Stimulated activated CD4-positive, alpha-beta T cell treated with anti-CD3 and anti-CD28 coated beads, TNF-alpha, amount 100 ng/mL, for 1 hour (primary cell): Measurements from ENCODE around the gene SEC24C.
"Not testable (repeated sequence)": the region's sequence is repeated elsewhere in the genome, so short reads cannot be mapped to it uniquely, and the experiment has no call there.

Experiments
- DNase-seq, 3 donors: peaks; one replicate each; pipeline ENCODE4 v3.0.0-alpha.2; 2020; ENCODE audit warnings: low read depth in 3 of 3, low spot score in 1 of 3

The SEC24C gene

DNA sequence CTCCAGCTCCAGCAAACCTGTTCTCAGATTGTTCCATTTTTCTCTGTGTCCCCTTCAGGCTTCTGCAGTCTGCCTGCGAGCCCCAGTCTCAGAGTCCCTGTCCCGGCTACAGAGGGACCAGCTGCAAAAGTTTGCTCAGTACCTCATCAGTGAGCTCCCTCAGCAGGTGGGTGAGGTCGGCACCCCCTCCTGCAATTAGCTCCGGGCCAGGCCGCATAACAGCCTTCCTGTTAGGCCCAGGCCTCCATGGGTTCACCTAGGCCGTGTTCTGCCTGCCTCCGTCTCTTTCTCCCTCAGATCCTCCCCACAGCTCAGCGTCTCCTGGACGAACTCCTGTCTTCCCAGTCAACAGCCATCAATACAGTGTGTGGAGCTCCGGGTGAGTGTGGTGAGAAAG lies 45.5 kb downstream of the SEC24C start:
- no peak for DNase-seq

DNA sequence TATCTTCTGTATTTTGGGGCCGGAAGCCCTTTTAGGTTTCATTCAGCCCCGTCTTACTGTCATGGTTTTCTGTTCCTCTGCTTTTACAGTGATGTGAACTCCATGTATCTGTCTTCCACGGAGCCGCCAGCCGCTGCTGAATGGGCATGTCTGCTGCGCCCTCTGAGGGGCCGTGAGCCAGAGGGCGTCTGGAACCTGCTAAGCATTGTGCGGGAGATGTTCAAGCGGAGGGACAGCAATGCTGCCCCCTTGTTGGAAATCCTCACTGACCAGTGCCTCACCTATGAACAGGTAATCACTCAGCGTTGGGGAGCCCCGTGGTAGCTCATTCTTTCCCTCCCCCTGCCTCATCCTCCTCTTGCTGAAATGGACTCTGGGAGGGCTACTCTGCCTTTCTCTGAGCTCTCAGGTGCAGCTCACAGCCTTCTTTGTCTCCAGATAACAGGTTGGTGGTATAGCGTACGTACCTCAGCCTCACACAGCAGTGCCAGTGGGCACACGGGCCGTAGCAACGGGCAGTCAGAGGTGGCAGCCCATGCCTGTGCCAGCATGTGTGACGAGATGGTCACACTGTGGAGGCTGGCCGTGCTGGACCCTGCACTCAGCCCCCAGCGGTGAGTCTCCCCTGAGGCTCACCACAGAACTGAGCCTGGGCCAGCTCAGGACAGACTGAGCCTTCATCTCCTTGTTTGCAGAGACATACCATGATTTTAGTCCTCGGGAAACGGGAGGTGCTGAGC lies 46.9 kb downstream of the SEC24C start:
- no peak for DNase-seq

DNA sequence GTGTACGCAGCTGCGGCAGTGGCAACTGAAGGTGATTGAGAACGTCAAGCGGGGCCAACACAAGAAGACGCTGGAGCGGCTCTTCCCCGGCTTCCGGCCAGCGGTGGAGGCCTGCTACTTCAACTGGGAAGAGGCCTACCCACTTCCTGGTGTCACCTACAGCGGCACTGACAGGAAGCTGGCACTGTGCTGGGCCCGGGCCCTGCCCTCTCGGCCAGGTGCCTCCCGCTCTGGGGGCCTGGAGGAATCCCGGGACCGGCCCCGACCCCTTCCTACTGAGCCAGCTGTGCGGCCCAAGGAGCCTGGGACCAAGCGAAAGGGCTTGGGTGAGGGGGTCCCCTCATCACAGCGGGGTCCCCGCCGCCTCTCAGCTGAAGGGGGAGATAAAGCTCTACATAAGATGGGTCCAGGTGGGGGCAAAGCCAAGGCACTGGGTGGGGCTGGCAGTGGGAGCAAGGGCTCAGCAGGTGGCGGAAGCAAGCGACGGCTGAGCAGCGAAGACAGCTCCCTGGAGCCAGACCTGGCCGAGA lies 47.8 kb downstream of the SEC24C start:
- no peak for DNase-seq

DNA sequence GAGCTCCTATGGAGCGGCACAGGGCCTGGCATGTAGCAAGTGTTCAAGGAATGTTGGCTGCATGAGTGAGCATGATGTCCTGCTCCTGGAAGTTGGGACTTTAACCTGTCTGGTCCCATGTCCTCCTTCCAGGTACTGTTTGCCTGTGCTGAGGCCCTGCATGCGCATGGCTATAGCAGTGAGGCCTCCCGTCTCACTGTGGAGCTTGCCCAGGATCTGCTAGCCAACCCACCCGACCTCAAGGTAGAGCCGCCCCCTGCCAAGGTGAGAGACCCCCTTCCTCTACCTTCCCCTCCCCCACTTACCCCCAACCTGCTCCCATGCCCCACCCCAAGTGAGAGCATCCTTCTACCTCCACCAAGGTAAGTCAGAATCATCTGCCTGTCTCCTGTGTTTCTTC lies 49.3 kb downstream of the SEC24C start:
- DNase-seq: no peak

DNA sequence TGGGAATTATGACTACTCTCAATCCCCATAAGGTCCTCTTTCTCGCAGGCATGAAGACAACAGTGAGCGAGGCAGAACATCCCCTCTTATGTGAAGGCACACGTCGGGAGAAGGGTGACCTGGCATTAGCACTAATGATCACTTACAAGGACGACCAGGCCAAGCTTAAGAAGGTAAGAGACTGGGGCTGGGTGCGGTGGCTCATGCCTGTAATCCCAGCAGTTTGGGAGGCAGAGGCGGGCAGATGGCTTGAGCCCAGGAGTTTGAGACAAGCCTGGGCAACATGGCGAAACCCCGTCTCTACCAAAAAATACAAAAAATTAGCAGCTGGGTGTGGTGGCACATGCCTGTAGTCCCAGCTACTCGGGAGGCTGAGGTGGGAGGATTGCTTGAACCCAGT lies 51.3 kb downstream of the SEC24C start:
- DNase-seq: not testable (repeated sequence)

DNA sequence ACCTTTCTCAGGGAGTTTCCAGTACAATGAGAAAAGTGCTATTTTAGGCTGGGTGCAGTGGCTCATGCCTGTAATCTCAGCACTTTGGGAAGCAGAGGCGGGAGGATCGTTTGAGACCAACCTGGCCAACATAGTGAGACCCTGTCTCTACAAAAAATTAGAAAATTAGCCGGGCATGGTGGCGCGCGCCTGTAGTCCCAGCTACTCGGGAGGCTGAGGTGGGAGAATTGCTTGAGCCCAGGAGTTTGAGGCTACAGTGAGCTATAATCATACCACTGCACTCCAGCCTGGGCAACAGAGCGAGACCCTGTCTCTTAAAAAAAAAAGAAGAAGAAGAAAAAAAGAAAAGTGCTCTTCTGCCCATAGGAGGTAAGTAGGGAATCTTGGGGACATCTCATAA lies 51.9 kb downstream of the SEC24C start:
- not testable (repeated sequence) for DNase-seq

DNA sequence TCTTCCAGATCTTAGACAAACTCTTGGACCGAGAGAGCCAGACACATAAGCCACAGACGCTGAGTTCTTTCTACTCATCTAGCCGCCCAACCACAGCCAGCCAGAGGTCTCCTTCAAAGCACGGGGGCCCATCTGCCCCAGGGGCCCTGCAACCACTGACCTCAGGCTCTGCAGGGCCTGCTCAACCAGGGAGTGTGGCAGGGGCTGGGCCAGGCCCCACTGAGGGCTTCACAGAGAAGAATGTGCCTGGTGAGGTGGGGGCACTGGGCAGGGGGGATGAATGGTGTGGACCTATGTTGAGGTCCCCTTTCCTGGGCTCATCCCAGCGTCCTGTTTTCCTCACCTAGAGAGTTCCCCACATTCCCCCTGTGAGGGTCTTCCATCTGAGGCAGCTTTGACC lies 52.6 kb downstream of the SEC24C start:
- DNase-seq: no peak

DNA sequence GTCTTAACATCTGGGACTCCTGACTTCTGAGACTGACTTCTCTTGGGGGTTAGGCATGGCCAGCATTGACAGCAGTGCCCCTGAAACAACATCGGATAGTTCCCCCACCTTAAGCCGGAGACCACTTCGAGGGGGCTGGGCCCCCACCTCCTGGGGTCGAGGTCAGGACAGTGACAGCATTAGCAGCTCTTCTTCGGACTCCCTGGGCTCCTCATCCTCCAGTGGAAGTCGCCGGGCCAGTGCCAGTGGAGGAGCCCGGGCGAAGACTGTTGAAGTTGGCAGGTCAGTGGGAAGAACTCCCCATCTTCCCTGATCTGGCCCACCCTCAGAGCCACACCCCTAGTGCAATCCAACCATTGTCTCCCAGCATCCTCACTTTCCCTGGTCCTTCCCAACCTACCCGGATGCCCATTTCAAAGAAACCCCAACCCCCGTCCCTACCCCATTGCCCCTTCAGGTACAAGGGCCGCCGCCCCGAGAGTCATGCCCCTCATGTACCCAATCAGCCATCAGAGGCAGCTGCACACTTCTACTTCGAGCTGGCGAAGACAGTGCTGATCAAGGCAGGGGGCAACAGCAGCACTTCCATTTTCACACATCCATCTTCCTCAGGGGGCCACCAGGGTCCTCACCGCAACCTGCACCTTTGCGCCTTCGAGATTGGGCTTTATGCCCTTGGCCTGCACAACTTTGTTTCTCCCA lies 53.3 kb downstream of the SEC24C start:
- DNase-seq: no peak

DNA sequence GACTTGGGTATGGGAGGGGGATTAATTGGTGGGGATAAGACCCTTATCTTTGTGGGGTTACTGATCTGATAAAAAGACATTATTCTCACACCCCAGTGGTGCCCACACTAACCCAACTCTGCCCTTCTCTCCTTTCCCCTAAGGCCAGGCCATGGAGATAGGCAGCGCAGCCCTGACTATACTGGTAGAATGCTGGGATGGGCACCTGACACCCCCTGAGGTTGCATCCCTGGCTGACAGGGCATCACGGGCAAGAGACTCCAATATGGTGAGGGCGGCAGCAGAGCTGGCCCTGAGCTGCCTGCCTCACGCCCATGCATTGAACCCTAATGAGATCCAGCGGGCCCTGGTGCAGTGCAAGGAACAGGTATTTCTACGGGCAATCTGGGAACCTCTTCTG lies 53.9 kb downstream of the SEC24C start:
- no peak for DNase-seq

DNA sequence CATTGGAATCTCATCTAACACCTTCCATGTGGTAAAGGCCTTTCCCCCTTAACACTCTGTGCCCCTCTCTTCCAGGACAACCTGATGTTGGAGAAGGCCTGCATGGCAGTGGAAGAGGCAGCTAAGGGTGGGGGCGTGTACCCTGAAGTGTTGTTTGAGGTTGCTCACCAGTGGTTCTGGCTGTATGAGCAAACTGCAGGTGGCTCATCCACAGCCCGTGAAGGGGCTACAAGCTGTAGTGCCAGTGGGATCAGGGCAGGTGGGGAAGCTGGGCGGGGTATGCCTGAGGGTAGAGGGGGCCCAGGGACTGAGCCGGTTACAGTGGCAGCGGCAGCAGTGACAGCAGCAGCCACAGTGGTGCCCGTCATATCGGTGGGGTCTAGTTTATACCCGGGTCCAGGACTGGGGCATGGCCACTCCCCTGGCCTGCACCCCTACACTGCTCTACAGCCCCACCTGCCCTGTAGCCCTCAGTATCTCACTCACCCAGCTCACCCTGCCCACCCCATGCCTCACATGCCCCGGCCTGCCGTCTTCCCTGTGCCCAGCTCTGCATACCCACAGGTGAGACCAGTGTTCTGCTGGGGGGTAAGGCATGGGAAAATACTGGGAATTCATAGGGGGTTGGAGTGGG lies 54.9 kb downstream of the SEC24C start:
- DNase-seq: no peak

DNA sequence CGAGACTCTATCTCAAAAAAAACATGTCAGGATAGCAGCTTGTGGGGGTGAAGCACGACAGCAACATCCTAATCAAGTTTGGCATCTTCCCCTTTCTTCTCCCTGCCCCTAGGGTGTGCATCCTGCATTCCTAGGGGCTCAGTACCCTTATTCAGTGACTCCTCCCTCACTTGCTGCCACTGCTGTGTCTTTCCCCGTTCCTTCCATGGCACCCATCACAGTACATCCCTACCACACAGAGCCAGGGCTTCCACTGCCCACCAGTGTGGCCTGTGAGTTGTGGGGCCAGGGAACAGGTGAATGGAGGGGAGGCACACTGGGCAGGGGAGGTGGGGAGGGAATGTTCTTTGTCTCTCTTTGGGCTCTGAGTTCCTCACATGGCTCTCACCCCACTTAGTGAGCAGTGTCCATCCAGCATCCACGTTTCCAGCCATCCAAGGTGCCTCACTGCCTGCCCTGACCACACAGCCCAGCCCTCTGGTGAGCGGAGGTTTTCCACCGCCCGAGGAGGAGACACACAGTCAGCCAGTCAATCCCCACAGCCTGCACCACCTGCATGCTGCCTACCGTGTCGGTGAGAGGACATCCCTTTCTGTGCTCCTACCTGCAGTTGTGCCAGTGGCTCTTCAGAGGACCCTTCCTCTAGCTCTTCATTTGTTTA lies 55.9 kb downstream of the SEC24C start:
- no peak for DNase-seq

DNA sequence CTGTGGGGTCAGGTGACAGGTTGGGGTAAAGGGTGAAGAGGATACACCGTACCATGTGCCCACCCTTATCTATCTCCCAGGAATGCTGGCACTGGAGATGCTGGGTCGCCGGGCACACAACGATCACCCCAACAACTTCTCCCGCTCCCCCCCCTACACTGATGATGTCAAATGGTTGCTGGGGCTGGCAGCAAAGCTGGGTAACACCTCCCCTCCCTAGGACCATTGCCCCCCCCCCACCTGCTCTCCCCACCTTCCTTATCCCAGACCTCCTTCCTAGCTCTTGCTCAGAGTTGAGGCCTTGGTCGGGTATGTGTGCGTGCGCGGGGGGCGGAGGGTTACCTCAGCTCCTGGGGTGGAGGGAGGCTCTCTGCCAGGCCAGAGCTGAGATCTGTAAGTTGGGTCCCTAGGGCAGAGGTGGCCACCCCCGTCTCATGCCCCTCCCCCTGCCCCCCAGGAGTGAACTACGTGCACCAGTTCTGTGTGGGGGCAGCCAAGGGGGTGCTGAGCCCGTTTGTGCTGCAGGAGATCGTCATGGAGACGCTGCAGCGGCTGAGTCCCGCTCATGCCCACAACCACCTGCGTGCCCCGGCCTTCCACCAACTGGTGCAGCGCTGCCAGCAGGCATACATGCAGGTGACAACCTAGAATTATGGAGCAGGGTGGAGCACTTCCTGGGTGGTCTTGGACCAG lies 56.5 kb downstream of the SEC24C start:
- no peak for DNase-seq

DNA sequence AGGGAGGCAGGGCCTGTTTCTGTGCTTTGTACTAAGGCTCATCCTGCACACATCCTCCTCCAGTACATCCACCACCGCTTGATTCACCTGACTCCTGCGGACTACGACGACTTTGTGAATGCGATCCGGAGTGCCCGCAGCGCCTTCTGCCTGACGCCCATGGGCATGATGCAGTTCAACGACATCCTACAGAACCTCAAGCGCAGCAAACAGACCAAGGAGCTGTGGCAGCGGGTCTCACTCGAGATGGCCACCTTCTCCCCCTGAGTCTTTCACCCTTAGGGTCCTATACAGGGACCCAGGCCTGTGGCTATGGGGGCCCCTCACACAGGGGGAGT lies 57.0 kb downstream of the SEC24C start:
- DNase-seq: no peak

DNA sequence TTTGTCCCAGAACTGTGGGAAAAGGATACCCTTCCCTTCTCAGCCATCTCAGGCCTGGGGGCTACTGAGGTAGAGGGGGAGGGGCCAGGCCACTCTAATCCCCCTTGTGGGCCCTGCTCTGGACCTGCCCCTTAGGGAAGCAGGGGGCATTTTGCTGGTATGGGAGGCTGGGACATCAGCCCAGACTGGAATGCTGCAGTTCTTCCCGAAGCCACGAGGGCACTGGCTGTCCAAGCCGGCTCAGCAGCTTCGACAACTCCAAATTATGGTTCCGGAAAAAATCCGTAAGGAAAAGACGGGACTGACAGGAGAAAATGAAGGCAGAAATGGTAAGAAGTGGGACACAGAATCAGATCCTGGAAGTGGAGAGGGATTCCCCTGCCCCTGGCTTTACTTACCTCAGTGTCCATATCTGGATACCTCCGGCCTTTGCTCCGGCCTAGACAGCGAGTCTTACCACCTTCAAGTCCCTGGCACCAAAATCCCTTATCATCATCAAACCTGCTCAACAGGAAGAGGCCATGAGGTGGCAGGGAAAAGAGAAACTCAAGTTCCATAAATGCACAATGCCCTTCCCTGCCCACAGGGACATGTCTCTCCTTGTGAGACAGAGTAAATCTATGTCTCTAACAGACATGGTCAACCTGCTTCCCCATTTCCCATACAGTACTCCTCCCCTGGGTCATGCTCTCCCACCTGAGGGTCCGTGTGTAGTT lies 58.3 kb downstream of the SEC24C start:
- DNase-seq: no peak

DNA sequence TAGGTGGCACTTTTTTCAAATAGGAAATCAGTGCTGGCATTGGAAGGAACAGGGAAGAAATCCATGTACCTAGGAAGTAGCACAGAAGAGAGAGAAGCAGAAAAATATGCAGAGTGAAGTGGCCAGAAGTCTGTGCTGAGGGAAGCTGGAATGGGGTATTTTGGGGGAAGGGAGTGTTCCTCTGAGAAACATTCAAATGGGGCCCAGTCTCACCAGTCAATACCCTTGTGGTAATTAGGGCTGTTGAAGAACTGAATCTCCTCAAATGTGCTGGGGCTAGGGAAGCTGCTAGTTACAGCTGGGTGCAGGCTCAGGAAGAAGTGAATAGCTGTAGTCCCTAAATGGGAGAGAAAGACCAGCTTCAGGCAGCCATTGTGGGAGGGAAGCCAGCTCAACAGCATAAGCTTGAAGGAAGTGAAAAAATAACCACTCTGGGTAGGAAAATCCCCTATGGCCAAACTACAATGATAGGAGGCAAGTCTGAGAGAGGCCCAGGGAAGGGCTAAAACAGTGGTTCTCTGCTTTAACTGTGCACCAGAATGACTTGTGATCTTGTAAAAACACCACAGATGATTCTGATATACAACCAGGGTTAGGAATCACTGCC lies 59.6 kb downstream of the SEC24C start:
- no peak for DNase-seq

DNA sequence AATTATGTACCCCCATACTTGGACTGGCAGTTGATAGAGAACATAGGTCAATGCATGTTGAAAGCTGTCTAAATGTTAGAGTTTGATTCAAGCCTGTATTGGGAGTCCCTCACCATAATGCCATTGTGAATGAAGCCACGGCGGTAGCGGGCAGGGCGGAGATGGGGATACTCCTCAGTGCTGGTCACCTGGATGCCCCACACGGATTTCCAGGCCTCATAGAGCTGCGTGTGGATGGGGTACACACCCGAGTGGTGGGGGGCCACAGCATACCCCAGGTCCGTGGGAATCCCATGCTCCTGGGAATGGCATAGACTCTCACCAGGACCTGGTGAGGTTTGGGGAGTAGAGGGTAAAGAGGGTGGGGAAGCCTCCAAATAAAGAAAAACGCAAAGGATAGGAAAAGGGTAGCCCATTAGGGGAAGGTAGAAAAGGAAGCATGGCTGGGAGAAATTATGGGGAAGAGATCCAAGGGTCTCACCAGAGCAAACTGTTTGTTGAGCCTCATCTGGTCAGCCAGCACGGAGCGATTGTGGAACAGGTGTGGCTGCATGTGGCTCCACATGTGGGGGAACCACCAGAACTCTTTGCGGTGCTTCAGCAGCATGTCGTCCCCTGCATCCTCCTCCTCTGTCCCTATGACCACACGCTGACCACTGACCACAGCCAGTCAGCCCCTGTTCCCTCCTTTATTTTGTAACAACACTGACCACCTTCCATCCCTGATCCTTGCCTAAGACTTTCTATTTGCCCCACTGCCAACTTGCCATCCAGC lies 62.2 kb downstream of the SEC24C start:
- DNase-seq: no peak

DNA sequence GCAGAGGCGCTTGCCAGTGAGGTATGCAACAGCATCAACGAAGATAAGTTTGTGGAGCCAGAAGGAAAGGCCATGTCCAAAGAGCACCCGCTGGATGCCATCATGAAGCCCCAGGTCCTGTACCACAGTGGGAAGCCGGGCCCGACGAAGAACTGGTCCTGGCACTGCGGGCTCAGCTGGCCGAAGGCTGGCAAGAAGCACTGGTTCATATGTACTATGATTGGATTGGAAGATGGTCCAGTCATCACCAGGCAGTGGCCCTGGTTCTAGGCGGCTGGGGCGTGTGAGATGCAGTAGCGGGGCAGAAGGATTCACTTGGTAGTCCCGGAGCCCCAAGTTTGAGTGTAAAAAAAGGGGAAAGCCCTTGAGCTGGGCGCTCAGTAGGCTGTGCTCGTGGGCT lies 63.3 kb downstream of the SEC24C start:
- no peak for DNase-seq

DNA sequence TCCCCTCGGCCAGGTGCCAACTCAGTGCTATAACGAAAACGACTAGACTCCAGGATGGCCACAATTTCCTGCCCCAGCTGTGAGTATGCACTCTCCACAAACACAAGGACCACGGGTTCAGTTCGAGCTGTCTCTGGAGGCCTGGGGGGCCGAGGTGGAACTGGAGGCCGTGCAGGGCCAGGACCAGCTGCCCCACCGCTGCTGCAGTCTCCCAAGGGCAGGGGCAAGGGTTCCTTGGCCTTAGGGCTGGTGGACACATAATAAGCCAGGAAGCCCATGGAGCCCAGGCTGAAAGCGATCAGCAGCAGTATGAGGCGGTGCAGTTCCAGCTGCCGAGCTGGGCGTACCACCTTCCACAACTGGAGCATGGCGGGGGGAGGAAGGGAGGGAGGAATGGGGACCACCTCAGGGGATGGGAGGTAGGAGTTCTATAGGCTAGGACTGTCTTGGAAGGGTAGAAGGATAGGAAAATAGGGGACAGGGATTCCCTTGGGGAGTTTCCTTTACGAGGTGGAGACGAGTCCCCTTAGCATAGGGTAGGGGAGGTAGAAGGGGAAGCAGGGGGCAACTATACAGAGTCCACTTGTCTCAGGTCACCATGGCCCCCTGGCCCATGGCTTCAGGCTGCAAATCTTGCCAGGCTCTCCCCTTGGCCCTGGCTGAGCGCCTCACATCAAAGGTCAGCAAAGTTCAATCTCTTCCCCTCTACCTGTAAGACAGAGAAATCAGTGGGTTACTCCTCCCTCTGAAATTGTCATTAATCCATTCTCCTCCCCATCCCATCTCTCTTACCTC lies 64.0 kb downstream of the SEC24C start:
- no peak for DNase-seq
